ENCODE data around the gene ABCC8. TPM values are rescaled to one million over a fixed set of nuclear protein-coding genes. Genes with fewer than 3 reads are reported as not detected.

The ABCC8 gene
- total RNA-seq, 1 donor from 2014 or later, result 1.1 TPM

GRCh38 chr11:17477361-17477760, 716 bp upstream of the ABCC8 start:
- intact Hi-C loops (cut with DNase I), result no loop called here
- ATAC-seq, result no peak
- DNase-seq (ENCODE audit: missing footprints), result no peak

GRCh38 chr11:17477084-17477333, 364 bp upstream of the ABCC8 start:
- intact Hi-C loops (cut with DNase I), result no loop called here
- ATAC-seq (no peak), DNase-seq (ENCODE audit: missing footprints) (no peak)

GRCh38 chr11:17475666-17476316, 854 bp downstream of the ABCC8 start:
- DNase-seq (ENCODE audit: missing footprints) (no peak), ATAC-seq (no peak)
- intact Hi-C loops (cut with DNase I), result no loop called here

GRCh38 chr11:17473071-17473744, 3.4 kb downstream of the ABCC8 start:
- ATAC-seq (no peak), DNase-seq (ENCODE audit: missing footprints) (no peak)
- intact Hi-C loops (cut with DNase I), result no loop called here

GRCh38 chr11:17472467-17472866, 4.2 kb downstream of the ABCC8 start:
- ATAC-seq (no peak), DNase-seq (ENCODE audit: missing footprints) (no peak)
- intact Hi-C loops (cut with DNase I), result no loop called here

GRCh38 chr11:17471501-17471900, 5.1 kb downstream of the ABCC8 start:
- intact Hi-C loops (cut with DNase I), result no loop called here
- ATAC-seq (no peak), DNase-seq (ENCODE audit: missing footprints) (no peak)

GRCh38 chr11:17469998-17470397, 6.6 kb downstream of the ABCC8 start:
- DNase-seq (ENCODE audit: missing footprints) (no peak), ATAC-seq (no peak)
- intact Hi-C loops (cut with DNase I), result no loop called here

- ATAC-seq (no peak), DNase-seq (ENCODE audit: missing footprints) (no peak)
- intact Hi-C loops (cut with DNase I), result no loop called here
Measured at GRCh38 chr11:17468122-17468521, 8.5 kb downstream of the ABCC8 start.

GRCh38 chr11:17463546-17464174, 13.0 kb downstream of the ABCC8 start:
- no peak for ATAC-seq
- intact Hi-C loops (cut with DNase I), result no loop called here
- DNase-seq (ENCODE audit: missing footprints), result no peak

GRCh38 chr11:17462940-17463339, 13.7 kb downstream of the ABCC8 start:
- intact Hi-C loops (cut with DNase I), result no loop called here
- ATAC-seq (no peak), DNase-seq (ENCODE audit: missing footprints) (no peak)

GRCh38 chr11:17460406-17460805, 16.2 kb downstream of the ABCC8 start:
- intact Hi-C loops (cut with DNase I), result no loop called here
- no peak for ATAC-seq
- DNase-seq (ENCODE audit: missing footprints), result no peak

GRCh38 chr11:17459236-17459896, 17.3 kb downstream of the ABCC8 start:
- DNase-seq (ENCODE audit: missing footprints) (no peak), ATAC-seq (no peak)
- intact Hi-C loops (cut with DNase I), result no loop called here

GRCh38 chr11:17458268-17458667, 18.4 kb downstream of the ABCC8 start:
- ATAC-seq, result no peak
- no peak for DNase-seq (ENCODE audit: missing footprints)
- intact Hi-C loops (cut with DNase I), result no loop called here

- intact Hi-C loops (cut with DNase I), result no loop called here
- DNase-seq (ENCODE audit: missing footprints) (no peak), ATAC-seq (no peak)
Measured at GRCh38 chr11:17457396-17458173, 19.1 kb downstream of the ABCC8 start.

- intact Hi-C loops (cut with DNase I), result no loop called here
- ATAC-seq, result no peak
- DNase-seq (ENCODE audit: missing footprints), result no peak
Measured at GRCh38 chr11:17452668-17453067, 24.0 kb downstream of the ABCC8 start.

GRCh38 chr11:17449158-17449557, 27.5 kb downstream of the ABCC8 start:
- DNase-seq (ENCODE audit: missing footprints) (no peak), ATAC-seq (no peak)
- intact Hi-C loops (cut with DNase I), result no loop called here

- intact Hi-C loops (cut with DNase I), result no loop called here
- DNase-seq (ENCODE audit: missing footprints) (no peak), ATAC-seq (no peak)
Measured at GRCh38 chr11:17446482-17446881, 30.2 kb downstream of the ABCC8 start.

GRCh38 chr11:17445240-17445795, 31.3 kb downstream of the ABCC8 start:
- ATAC-seq (no peak), DNase-seq (ENCODE audit: missing footprints) (no peak)
- intact Hi-C loops (cut with DNase I), result no loop called here
